ENCODE data around the gene WDPCP. TPM values are rescaled to one million over a fixed set of nuclear protein-coding genes. Genes with fewer than 3 reads are reported as not detected.

WDPCP gene
- total and polyA plus RNA-seq, 2 of the 8 experiments (the other 6 are each of a cell fraction or from before 2014, with no cell fraction given), result 9.3 to 25.8 TPM

DNA sequence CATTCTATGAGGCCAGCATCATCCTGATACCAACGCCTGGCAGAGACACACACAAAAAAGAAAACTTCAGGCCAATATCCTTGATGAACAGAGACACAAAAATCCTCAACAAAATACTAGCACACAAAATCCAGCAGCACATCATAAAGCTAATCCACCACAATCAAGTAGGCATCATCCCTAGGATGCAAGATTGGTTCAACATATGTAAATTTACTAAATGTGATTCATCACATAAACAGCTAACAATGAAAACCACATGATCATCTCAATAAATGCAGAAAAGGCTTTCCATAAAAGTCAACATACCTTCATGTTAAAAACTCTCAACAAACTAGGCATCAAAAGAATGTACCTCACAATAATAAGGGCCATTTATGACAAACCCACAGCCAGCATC is 65.3 kb downstream of the WDPCP start:
- H3K56ac ChIP-seq (replicated peaks; ENCODE audit: insufficient read length, low read depth, low read length), result no peak overlapping the region
- no peak overlapping the region for H3K4ac ChIP-seq (replicated peaks; ENCODE audit: insufficient read length, low read depth, low read length)
- no peak overlapping the region for H2BK20ac ChIP-seq (ENCODE audit: low read length)
- H4K20me1 ChIP-seq (replicated peaks in 1 of 2; ENCODE audit: control insufficient read depth in 1 of 2, insufficient read depth in 2 of 2, low read length in 2 of 2), result no peaks in the 10 kb centered on the region
- H3K9me3 ChIP-seq (ENCODE audit: insufficient read depth in 2 of 2, low read depth in 1 of 2, low read length in 1 of 2), result peaks cover 0 to 6% of the 10 kb centered on the region in 2 experiments; a peak in 2 of 4 replicates
- H3K4me1 ChIP-seq (replicated peaks in 1 of 4; ENCODE audit: control insufficient read depth in 3 of 4, insufficient read depth in 4 of 4, low read length in 3 of 4), result no peaks in the 10 kb centered on the region
- 81% methylated on average over 1 of the region's 1 CpG; no CpG with 5 or more reads in 1 of the 2 experiments for WGBS, 2 experiments (ENCODE audit: extremely low coverage in 1 of 2, insufficient coverage in 1 of 2, insufficient read length in 1 of 2, insufficient replicate concordance in 2 of 2, low coverage in 1 of 2, low lambda C conversion rate in 2 of 2, missing lambda C conversion rate in 1 of 2)
- ChIA-PET POLR2A (ENCODE audit: partially characterized antibody) (no interaction called here), CTCF (ENCODE audit: partially characterized antibody) (no interaction called here)
- H3K4me3 ChIP-seq (ENCODE audit: extremely low read depth in 1 of 4, insufficient read depth in 2 of 4, low read depth in 3 of 4, low read length in 4 of 4), result no peak overlapping the region
- H3K79me2 ChIP-seq (ENCODE audit: control insufficient read depth in 1 of 2, insufficient read depth in 2 of 2, low read length in 2 of 2), result peaks cover 0 to 61% of the 10 kb centered on the region in 2 experiments; a peak in 2 of 4 replicates
- H4K91ac ChIP-seq (replicated peaks; ENCODE audit: insufficient read length, low read length), result no peak overlapping the region
- DNase-seq (ENCODE audit: low read depth in 1 of 2, low spot score in 2 of 2) (no peak), FAIRE-seq (no peak)
- no peak overlapping the region for H3K9ac ChIP-seq (replicated peaks in 1 of 4; ENCODE audit: extremely low read depth in 1 of 4, low read depth in 3 of 4, low read length in 3 of 4)
- no peak overlapping the region for H4K5ac ChIP-seq (ENCODE audit: insufficient read length, low read depth, low read length)
- H3K27ac ChIP-seq (ENCODE audit: low read depth, low read length), result no peak overlapping the region
- no peak overlapping the region for H2AK5ac ChIP-seq (ENCODE audit: low read depth, low read length)
- no peaks in the 10 kb centered on the region for H3K36me3 ChIP-seq (ENCODE audit: control insufficient read depth in 2 of 4, insufficient read depth in 4 of 4, low read length in 3 of 4)
- H2AFZ ChIP-seq (ENCODE audit: low read length), result no peak overlapping the region
- H3K14ac ChIP-seq (ENCODE audit: insufficient read length), result no peak overlapping the region
- H3K23me2 ChIP-seq (ENCODE audit: low read depth, low read length), result no peaks in the 10 kb centered on the region
- H3K18ac ChIP-seq (ENCODE audit: extremely low read depth, low read length), result no peak overlapping the region
- no peak overlapping the region for H2BK120ac ChIP-seq (replicated peaks; ENCODE audit: low read depth, low read length)
- no peak overlapping the region for H2BK15ac ChIP-seq (ENCODE audit: low read length)
- H3K27me3 ChIP-seq (replicated peaks in 1 of 4; ENCODE audit: control insufficient read depth in 3 of 4, extremely low read depth in 1 of 4, insufficient read depth in 3 of 4, low read length in 3 of 4), result no peaks in the 10 kb centered on the region
- no peak overlapping the region for H3K4me2 ChIP-seq (ENCODE audit: insufficient read depth in 1 of 2, low read depth in 2 of 2, low read length in 2 of 2)
- no peaks in the 10 kb centered on the region; the same call in 1 of the 2 replicates for H3K79me1 ChIP-seq (ENCODE audit: low read depth, low read length)
- no peak overlapping the region for H4K8ac ChIP-seq (ENCODE audit: extremely low read depth, insufficient read depth, low read length)
- H2BK12ac ChIP-seq (ENCODE audit: low read depth, low read length), result no peak overlapping the region
- H2BK5ac ChIP-seq (ENCODE audit: low read depth, low read length), result no peak overlapping the region
- no peak overlapping the region for H3K23ac ChIP-seq (ENCODE audit: insufficient read length)
- no peak for TF ChIP-seq SRF (IDR thresholded peaks at IDR 0.05; ENCODE audit: low read depth, low read length)
- TF ChIP-seq TEAD4 (IDR thresholded peaks at IDR 0.05; ENCODE audit: low read depth, low read length), result no peak
- no peak for TF ChIP-seq SUZ12 (IDR thresholded peaks at IDR 0.05; ENCODE audit: low read length)
- TF ChIP-seq BCL11A (IDR thresholded peaks at IDR 0.05; ENCODE audit: low read depth in 2 of 2, low read length in 2 of 2), result no peak
- TF ChIP-seq MAFK (IDR thresholded peaks at IDR 0.05; ENCODE audit: low read depth, low read length), result no peak
- TF ChIP-seq KDM5A (IDR thresholded peaks at IDR 0.05; ENCODE audit: low read length), result no peak
- no peak for TF ChIP-seq EGR1 (IDR thresholded peaks at IDR 0.05; ENCODE audit: borderline replicate concordance, low read depth, low read length)
- TF ChIP-seq POLR2A (IDR thresholded peaks at IDR 0.05; ENCODE audit: control extremely low read depth in 1 of 2, low read depth in 2 of 2, low read length in 2 of 2), result no peak
- TF ChIP-seq EP300 (IDR thresholded peaks at IDR 0.05; ENCODE audit: borderline replicate concordance in 1 of 2, low read depth in 2 of 2, low read length in 2 of 2), result no peak
- no peak for TF ChIP-seq SIX5 (IDR thresholded peaks at IDR 0.05; ENCODE audit: low read depth, low read length)
- no peak for TF ChIP-seq TBP (IDR thresholded peaks at IDR 0.05; ENCODE audit: low read depth, low read length)
- TF ChIP-seq SP2 (IDR thresholded peaks at IDR 0.05; ENCODE audit: low read length), result no peak
- TF ChIP-seq, protein P1, sequence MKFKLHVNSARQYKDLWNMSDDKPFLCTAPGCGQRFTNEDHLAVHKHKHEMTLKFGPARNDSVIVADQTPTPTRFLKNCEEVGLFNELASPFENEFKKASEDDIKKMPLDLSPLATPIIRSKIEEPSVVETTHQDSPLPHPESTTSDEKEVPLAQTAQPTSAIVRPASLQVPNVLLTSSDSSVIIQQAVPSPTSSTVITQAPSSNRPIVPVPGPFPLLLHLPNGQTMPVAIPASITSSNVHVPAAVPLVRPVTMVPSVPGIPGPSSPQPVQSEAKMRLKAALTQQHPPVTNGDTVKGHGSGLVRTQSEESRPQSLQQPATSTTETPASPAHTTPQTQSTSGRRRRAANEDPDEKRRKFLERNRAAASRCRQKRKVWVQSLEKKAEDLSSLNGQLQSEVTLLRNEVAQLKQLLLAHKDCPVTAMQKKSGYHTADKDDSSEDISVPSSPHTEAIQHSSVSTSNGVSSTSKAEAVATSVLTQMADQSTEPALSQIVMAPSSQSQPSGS (IDR thresholded peaks at IDR 0.05; ENCODE audit: low read length), result no peak
- TF ChIP-seq KDM4A (IDR thresholded peaks at IDR 0.05; ENCODE audit: low read depth, low read length, severe bottlenecking), result no peak
